ENCODE results near the gene TAF1B.

GRCh38 chr2:9852881-9853280 is 9.6 kb downstream of the TAF1B start:
- TF ChIP-seq FOXM1 (IDR thresholded peaks at IDR 0.05; ENCODE audit: borderline replicate concordance, low read depth): no peak
- TF ChIP-seq, protein P1, sequence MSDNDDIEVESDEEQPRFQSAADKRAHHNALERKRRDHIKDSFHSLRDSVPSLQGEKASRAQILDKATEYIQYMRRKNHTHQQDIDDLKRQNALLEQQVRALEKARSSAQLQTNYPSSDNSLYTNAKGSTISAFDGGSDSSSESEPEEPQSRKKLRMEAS (IDR thresholded peaks at IDR 0.05): no peak

Measured in Ishikawa (cell line).